Neural progenitor cell (in vitro differentiated cells): ENCODE results near the gene IER3. TPM values are rescaled to one million over a fixed set of nuclear protein-coding genes. Genes with fewer than 3 reads are reported as not detected.

Experiments used
- DNase-seq: peaks from one replicate; pipeline ENCODE4 v3.0.0-alpha.2; 2016; ENCODE audit warnings: low spot score
- H2AFZ ChIP-seq: fragments of 200-600 bp; sonication (generic); replicated peaks from 2 replicates; pipeline ENCODE4 v1.6.1; 2016; ENCODE audit warnings: antibody characterized with exemption
- H3F3A ChIP-seq: fragments of 200-600 bp; sonication (generic); 2 replicates; pipeline ENCODE4 v1.6.1; 2016; ENCODE audit warnings: antibody characterized with exemption, low read depth
- H3K27ac ChIP-seq: fragments of 200-600 bp; sonication (generic); 2 replicates; pipeline ENCODE4 v1.5.1; 2016; ENCODE audit warnings: mild to moderate bottlenecking
- H3K27me3 ChIP-seq: fragments of 200-600 bp; sonication (generic); 2 replicates; pipeline ENCODE4 v1.6.1; 2016; ENCODE audit warnings: mild to moderate bottlenecking, moderate library complexity
- H3K36me3 ChIP-seq: fragments of 200-600 bp; sonication (generic); 2 replicates; pipeline ENCODE4 v1.5.1; 2016
- H3K4me1 ChIP-seq: fragments of 200-600 bp; sonication (generic); 2 replicates; pipeline ENCODE4 v1.6.1; 2016; ENCODE audit warnings: mixed run types
- H3K4me2 ChIP-seq: fragments of 200-600 bp; sonication (generic); 2 replicates; pipeline ENCODE4 v1.6.1; 2016
- H3K4me3 ChIP-seq: fragments of 200-600 bp; sonication (generic); 2 replicates; pipeline ENCODE4 v1.5.1; 2016
- H3K79me2 ChIP-seq: fragments of 200-600 bp; sonication (generic); 2 replicates; pipeline ENCODE4 v1.6.1; 2016; ENCODE audit warnings: low read depth
- H3K9ac ChIP-seq: fragments of 200-600 bp; sonication (generic); 2 replicates; pipeline ENCODE4 v1.6.1; 2016
- H3K9me3 ChIP-seq: fragments of 200-600 bp; sonication (generic); 2 replicates; pipeline ENCODE4 v1.5.1; 2016; ENCODE audit warnings: low read depth
- H4K20me1 ChIP-seq: fragments of 200-600 bp; sonication (generic); 2 replicates; pipeline ENCODE4 v1.6.1; 2016; ENCODE audit warnings: low read depth
- H3K27ac Mint-ChIP-seq: 3 replicates; pipeline ENCODE4 v1.8.0; 2021; ENCODE audit warnings: mixed read lengths
- H3K27me3 Mint-ChIP-seq: 2 replicates; pipeline ENCODE4 v1.8.0; 2022; ENCODE audit warnings: low read depth, mild to moderate bottlenecking, inconsistent platforms, moderate library complexity, mixed read lengths; ENCODE audit not compliant: insufficient read depth
- H3K36me3 Mint-ChIP-seq: 3 replicates; pipeline ENCODE4 v1.8.0; 2021; ENCODE audit warnings: mixed read lengths
- H3K4me1 Mint-ChIP-seq: 3 replicates; pipeline ENCODE4 v1.8.0; 2021; ENCODE audit warnings: mixed read lengths
- H3K4me3 Mint-ChIP-seq: 3 replicates; pipeline ENCODE4 v1.8.0; 2021; ENCODE audit warnings: mild to moderate bottlenecking, moderate library complexity, mixed read lengths
- H3K9me3 Mint-ChIP-seq: 3 replicates; pipeline ENCODE4 v1.8.0; 2020; ENCODE audit warnings: mixed read lengths
- CTCF ChIP-seq: fragments of 200-600 bp; sonication (generic); IDR thresholded peaks from 2 replicates; pipeline ENCODE4 v1.5.1; 2017; ENCODE audit warnings: antibody characterized with exemption, mild to moderate bottlenecking
- EZH2 ChIP-seq: fragments of 200-600 bp; sonication (generic); IDR thresholded peaks from 2 replicates; pipeline ENCODE4 v1.6.1; 2017; ENCODE audit warnings: antibody characterized with exemption, mild to moderate bottlenecking, moderate library complexity
- EZH2phosphoT487 ChIP-seq: fragments of 200-600 bp; sonication (generic); IDR thresholded peaks from 2 replicates; pipeline ENCODE4 v1.6.1; 2017; ENCODE audit warnings: antibody characterized with exemption
- total RNA-seq: library from RNA; depleted of rRNA; stranded (reverse); fragments of >200 nt; gene quantifications from 2 replicates; pipeline ENCODE4 v1.2.3, GENCODE V29; 2015; ENCODE audit warnings: low replicate concordance

The IER3 gene
- total RNA-seq, 1 donor from 2014 or later = 2.0 TPM

GRCh38 chr6:30782425-30783014 lies 38.2 kb upstream of the IER3 start:
- DNase-seq = no peak
- Histone ChIP-seq H2AFZ (no peak overlapping the region), H4K20me1 (no peaks in the 10 kb centered on the region), H3K4me1 (peaks cover 4% of the 10 kb centered on the region), H3F3A (no peaks in the 10 kb centered on the region), H3K9ac (no peak overlapping the region), H3K27ac (no peak overlapping the region), H3K4me3 (no peak overlapping the region), H3K27me3 (no peaks in the 10 kb centered on the region), H3K9me3 (no peaks in the 10 kb centered on the region), H3K36me3 (no peaks in the 10 kb centered on the region), H3K79me2 (no peaks in the 10 kb centered on the region), H3K4me2 (no peak overlapping the region)
- Mint-ChIP-seq H3K27ac (no peak overlapping the region), H3K4me1 (peaks cover 8% of the 10 kb centered on the region), H3K9me3 (peaks cover 10% of the 10 kb centered on the region), H3K4me3 (no peak overlapping the region), H3K27me3 (peaks cover 11% of the 10 kb centered on the region), H3K36me3 (no peaks in the 10 kb centered on the region)
- TF ChIP-seq EZH2phosphoT487 (no peak), CTCF (no peak), EZH2 (no peak)

- no peaks in the 10 kb centered on the region for H3K36me3 ChIP-seq
- TF ChIP-seq EZH2phosphoT487 (no peak), EZH2 (no peak), CTCF (no peak)
- H3K27ac ChIP-seq = no peak overlapping the region
- H3K9me3 Mint-ChIP-seq = peaks cover 10% of the 10 kb centered on the region
- peaks cover 11% of the 10 kb centered on the region for H3K27me3 Mint-ChIP-seq
- no peak overlapping the region for H3K9ac ChIP-seq
- H3K4me2 ChIP-seq = no peak overlapping the region
- no peak overlapping the region for H3K27ac Mint-ChIP-seq
- peaks cover 4% of the 10 kb centered on the region for H3K4me1 ChIP-seq
- no peaks in the 10 kb centered on the region for H3K9me3 ChIP-seq
- H3K4me1 Mint-ChIP-seq = peaks cover 14% of the 10 kb centered on the region
- H3K4me3 Mint-ChIP-seq = no peak overlapping the region
- no peaks in the 10 kb centered on the region for H3K79me2 ChIP-seq
- H3K36me3 Mint-ChIP-seq = no peaks in the 10 kb centered on the region
- H3K27me3 ChIP-seq = no peaks in the 10 kb centered on the region
- H4K20me1 ChIP-seq = no peaks in the 10 kb centered on the region
- H2AFZ ChIP-seq = no peak overlapping the region
- H3F3A ChIP-seq = no peaks in the 10 kb centered on the region
- DNase-seq = no peak
- H3K4me3 ChIP-seq = no peak overlapping the region
Observed at GRCh38 chr6:30781743-30782424, 37.5 kb upstream of the IER3 start.

- no peak for DNase-seq
- H3K27ac ChIP-seq = no peak overlapping the region
- Mint-ChIP-seq H3K4me1 (peaks cover 17% of the 10 kb centered on the region), H3K9me3 (peaks cover 10% of the 10 kb centered on the region), H3K27ac (no peak overlapping the region), H3K4me3 (no peak overlapping the region), H3K36me3 (no peaks in the 10 kb centered on the region), H3K27me3 (peaks cover 11% of the 10 kb centered on the region)
- no peak for TF ChIP-seq EZH2phosphoT487
- TF ChIP-seq EZH2 = no peak
- TF ChIP-seq CTCF = no peak
- H3K4me3 ChIP-seq = no peak overlapping the region
- peaks cover 4% of the 10 kb centered on the region for H3K4me1 ChIP-seq
- no peaks in the 10 kb centered on the region for H3K79me2 ChIP-seq
- no peak overlapping the region for H3K4me2 ChIP-seq
- no peaks in the 10 kb centered on the region for H3K36me3 ChIP-seq
- H3K27me3 ChIP-seq = no peaks in the 10 kb centered on the region
- no peaks in the 10 kb centered on the region for H3K9me3 ChIP-seq
- H3K9ac ChIP-seq = no peak overlapping the region
- no peaks in the 10 kb centered on the region for H3F3A ChIP-seq
- no peak overlapping the region for H2AFZ ChIP-seq
- no peaks in the 10 kb centered on the region for H4K20me1 ChIP-seq
Observed at GRCh38 chr6:30781395-30781742, 37.0 kb upstream of the IER3 start.
